Chondrocyte (in vitro differentiated cells): Measurements from ENCODE around the gene CDSN. TPM values are rescaled to one million over a fixed set of nuclear protein-coding genes. Genes with fewer than 3 reads are reported as not detected.

Experiments used
- DNase-seq: peaks from one replicate; pipeline ENCODE4 v3.0.0; 2021; ENCODE audit warnings: mixed read lengths, low spot score
- H3K27ac Mint-ChIP-seq: one replicate; pipeline ENCODE4 v1.8.0; 2021; ENCODE audit warnings: mild to moderate bottlenecking, moderate library complexity, mixed read lengths; ENCODE audit not compliant: unreplicated experiment
- H3K27me3 Mint-ChIP-seq: 2 replicates; pipeline ENCODE4 v1.8.0; 2021; ENCODE audit warnings: low read depth, mixed read lengths
- H3K36me3 Mint-ChIP-seq: 2 replicates; pipeline ENCODE4 v1.8.0; 2021; ENCODE audit warnings: low read depth, mixed read lengths
- H3K4me1 Mint-ChIP-seq: 2 replicates; pipeline ENCODE4 v1.8.0; 2021; ENCODE audit warnings: low read depth, mild to moderate bottlenecking, mixed read lengths
- H3K4me3 Mint-ChIP-seq: one replicate; pipeline ENCODE4 v1.8.0; 2021; ENCODE audit warnings: mild to moderate bottlenecking, moderate library complexity, mixed read lengths; ENCODE audit not compliant: unreplicated experiment
- H3K9me3 Mint-ChIP-seq: 2 replicates; pipeline ENCODE4 v1.8.0; 2021; ENCODE audit warnings: low read depth, mixed read lengths
- total RNA-seq: library from RNA; stranded (reverse); gene quantifications from 3 replicates; pipeline ENCODE4 v1.2.1, GENCODE V29; 2021
- TF ChIP-seq, protein P1 (sequence below): fragments of 200-600 bp; sonication (generic); IDR thresholded peaks from 2 replicates; pipeline ENCODE4 v1.5.0; 2021; ENCODE audit warnings: antibody characterized with exemption, mild to moderate bottlenecking, moderate library complexity

CDSN gene
- total RNA-seq, 1 donor from 2014 or later = 0.12 TPM

DNA sequence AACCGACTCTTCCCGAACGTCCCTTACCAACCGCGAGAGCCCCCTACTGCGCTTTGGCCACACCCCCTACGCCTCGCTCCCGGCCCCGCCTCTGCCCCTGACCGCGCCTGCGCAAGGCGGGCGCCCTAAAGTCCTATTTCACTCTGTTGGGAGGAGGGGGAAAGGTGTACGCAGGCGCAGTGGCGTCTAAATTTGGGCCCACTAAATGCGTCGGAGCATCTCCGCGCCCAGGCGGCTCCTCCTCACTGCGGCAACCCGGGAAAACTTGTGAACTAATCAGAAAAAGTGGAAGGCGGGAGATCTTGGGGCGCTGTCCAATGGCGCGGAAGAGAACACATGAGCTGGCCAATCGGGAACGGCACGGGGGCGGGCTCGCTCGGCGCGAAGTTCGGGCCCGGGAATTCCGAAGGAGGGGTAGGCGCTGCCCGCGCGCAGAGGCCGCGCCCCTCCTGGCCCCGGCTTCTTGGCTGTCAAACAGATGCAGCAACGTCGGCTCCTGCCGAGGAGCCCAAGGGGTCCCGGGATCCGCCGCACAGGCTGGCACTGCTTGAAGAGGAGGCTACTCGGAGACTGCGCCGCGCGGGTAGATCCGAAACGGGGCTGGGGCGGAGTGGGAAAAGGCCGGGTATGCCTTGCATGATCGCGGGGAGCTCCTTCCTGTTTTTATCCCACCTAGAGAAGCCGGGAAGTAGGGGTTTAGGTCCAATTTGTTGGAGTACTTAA lies 38.1 kb upstream of the CDSN start, which contains the start of gene TCF19:
TCF19 (plus strand) TSS at position 450 of the 723 bp plus-strand sequence. CDS start 881 bp downstream, outside the sequence.
- H3K27ac Mint-ChIP-seq = peak within 1 kb of the TSS; percentile 90
- TF ChIP-seq, protein P1, sequence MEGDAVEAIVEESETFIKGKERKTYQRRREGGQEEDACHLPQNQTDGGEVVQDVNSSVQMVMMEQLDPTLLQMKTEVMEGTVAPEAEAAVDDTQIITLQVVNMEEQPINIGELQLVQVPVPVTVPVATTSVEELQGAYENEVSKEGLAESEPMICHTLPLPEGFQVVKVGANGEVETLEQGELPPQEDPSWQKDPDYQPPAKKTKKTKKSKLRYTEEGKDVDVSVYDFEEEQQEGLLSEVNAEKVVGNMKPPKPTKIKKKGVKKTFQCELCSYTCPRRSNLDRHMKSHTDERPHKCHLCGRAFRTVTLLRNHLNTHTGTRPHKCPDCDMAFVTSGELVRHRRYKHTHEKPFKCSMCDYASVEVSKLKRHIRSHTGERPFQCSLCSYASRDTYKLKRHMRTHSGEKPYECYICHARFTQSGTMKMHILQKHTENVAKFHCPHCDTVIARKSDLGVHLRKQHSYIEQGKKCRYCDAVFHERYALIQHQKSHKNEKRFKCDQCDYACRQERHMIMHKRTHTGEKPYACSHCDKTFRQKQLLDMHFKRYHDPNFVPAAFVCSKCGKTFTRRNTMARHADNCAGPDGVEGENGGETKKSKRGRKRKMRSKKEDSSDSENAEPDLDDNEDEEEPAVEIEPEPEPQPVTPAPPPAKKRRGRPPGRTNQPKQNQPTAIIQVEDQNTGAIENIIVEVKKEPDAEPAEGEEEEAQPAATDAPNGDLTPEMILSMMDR = no peak
- peak; percentile 99 for DNase-seq
- peak within 1 kb of the TSS; percentile 89 for H3K4me3 Mint-ChIP-seq
- no peaks in the 10 kb centered on the region for H3K27me3 Mint-ChIP-seq
- H3K9me3 Mint-ChIP-seq = no peaks in the 10 kb centered on the region
- H3K36me3 Mint-ChIP-seq = peaks cover 1% of the 10 kb centered on the region
- peaks cover 26% of the 10 kb centered on the region for H3K4me1 Mint-ChIP-seq

DNA sequence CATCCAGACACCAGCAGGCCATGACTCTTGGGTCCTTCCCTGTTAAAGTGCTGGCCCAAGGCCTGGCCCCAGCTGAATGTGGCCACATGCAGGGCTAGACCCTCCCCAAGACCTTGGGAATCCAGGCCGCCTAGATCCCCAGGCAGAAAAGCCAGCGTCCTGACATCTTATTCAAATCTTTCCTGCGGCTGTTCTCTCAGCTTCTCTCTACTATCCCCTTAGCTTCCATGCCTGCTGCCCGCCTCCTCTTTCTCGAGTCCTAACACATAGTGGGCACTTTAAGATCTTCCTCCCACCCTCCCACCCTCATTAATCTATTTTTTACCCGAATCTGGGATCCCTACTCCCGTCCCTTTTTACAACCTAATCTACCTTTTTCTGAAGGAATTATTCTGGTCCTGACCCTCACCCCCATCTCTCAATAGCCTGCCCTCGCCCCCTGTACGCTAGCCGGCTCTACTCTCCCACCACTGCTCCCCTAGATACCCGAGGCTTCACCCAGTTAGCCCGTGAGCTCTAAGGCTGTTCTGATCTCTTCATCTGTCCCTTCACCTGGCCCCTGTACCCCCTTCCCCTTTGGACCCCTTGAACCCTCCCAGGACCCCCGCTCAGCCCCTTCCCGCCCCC lies 37.4 kb upstream of the CDSN start, which contains the start of gene CCHCR1:
CCHCR1 (minus strand) TSS at position 290 of the 627 bp plus-strand sequence; CDS start at position 88, 202 bp downstream.
- no peak for DNase-seq
- peaks cover 1% of the 10 kb centered on the region for H3K36me3 Mint-ChIP-seq
- no peaks in the 10 kb centered on the region for H3K27me3 Mint-ChIP-seq
- peaks cover 26% of the 10 kb centered on the region for H3K4me1 Mint-ChIP-seq
- H3K4me3 Mint-ChIP-seq = peak within 1 kb of the TSS; percentile 89
- TF ChIP-seq, protein P1 = no peak
- no peaks in the 10 kb centered on the region for H3K9me3 Mint-ChIP-seq
- peak within 1 kb of the TSS; percentile 90 for H3K27ac Mint-ChIP-seq

DNA sequence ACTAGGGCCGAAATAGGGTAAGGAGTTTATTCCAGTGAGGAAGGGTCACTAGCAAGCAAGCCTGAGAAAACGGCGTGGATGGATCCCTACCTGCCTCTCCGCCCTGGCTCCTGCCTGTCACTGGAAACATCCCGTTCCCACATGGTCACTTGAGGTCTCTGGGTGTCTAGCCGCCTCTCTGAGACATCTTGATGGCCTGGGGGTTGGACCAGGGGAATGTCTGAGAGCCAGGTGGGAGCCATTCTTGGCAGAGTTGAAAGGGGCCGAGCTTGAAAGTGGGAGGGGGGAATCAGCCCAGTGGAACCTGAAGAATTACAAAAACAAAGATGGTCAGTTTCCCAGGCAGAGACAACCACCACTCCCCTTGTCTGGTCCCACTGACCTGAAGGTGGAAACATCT lies 36.4 kb upstream of the CDSN start:
- Mint-ChIP-seq H3K4me3 (no peak overlapping the region), H3K36me3 (peaks cover 1% of the 10 kb centered on the region), H3K27ac (no peak overlapping the region), H3K9me3 (no peaks in the 10 kb centered on the region), H3K27me3 (no peaks in the 10 kb centered on the region), H3K4me1 (peaks cover 26% of the 10 kb centered on the region)
- no peak for DNase-seq
- TF ChIP-seq, protein P1 = no peak

DNA sequence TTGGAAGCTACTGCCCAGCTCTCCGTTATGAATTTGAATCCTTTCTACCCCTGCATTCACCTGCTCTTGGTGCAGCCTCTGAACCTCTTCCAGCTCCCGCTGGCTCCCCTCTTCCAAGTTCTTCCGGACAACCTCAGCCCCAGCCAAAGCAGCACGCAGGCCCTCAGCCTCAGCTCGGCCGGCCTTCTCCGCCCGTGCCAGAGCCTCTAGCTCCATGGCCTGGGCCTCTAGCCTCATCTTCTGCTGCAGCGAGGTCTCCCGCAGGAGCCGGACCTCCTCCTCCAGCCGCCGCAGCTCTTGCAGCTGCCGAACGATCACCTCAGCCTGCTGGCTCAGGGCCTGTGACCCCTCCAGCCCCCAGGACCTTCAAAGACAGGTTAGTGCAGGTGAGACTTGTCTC lies 34.2 kb upstream of the CDSN start:
- TF ChIP-seq, protein P1 = no peak
- no peak overlapping the region for H3K4me3 Mint-ChIP-seq
- no peak for DNase-seq
- peaks cover 20% of the 10 kb centered on the region for H3K4me1 Mint-ChIP-seq
- no peaks in the 10 kb centered on the region for H3K27me3 Mint-ChIP-seq
- peaks cover 1% of the 10 kb centered on the region for H3K36me3 Mint-ChIP-seq
- no peaks in the 10 kb centered on the region for H3K9me3 Mint-ChIP-seq
- H3K27ac Mint-ChIP-seq = no peak overlapping the region

DNA sequence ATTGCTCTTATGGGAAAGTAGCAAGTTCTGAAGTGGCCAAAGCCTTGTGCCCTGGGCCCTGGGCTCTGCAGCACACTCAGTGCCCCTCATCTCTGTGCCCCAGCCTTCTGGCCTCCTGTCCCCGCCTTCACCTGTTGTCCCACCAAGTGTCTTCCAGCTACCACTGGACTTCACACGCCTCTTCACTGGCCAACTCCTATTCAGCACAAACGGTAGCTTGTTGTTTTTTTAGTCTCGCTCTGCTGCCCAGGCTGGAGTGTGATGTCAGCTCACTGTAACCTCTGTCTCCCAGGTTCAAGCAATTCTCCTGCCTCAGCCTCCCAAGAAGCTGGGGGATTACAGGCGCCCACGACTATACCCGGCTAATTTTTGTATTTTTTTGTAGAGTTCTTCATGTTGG lies 32.5 kb upstream of the CDSN start:
- Mint-ChIP-seq H3K4me1 (peaks cover 9% of the 10 kb centered on the region), H3K36me3 (peaks cover 1% of the 10 kb centered on the region), H3K9me3 (no peaks in the 10 kb centered on the region), H3K27ac (no peak overlapping the region), H3K4me3 (no peak overlapping the region), H3K27me3 (no peaks in the 10 kb centered on the region)
- no peak for DNase-seq
- TF ChIP-seq, protein P1 = no peak
